HEK293 (cell line): ENCODE results near the gene GPR148.
"Not testable (repeated sequence)": the region's sequence is repeated elsewhere in the genome, so short reads cannot be mapped to it uniquely, and the experiment has no call there.

Experiments
- CTCF ChIA-PET: fragments of 350-600 bp; formaldehyde crosslinking; extraction: SDS; loops from one replicate; lab custom pipeline; 2021; ENCODE audit warnings: antibody characterized with exemption; lab: Yijun Ruan, JAX
- POLR2A ChIA-PET: fragments of 300-600 bp; formaldehyde crosslinking; extraction: SDS; loops from one replicate; lab custom pipeline; 2020; ENCODE audit warnings: antibody characterized with exemption, inconsistent platforms; lab: Yijun Ruan, JAX
- H3K27ac ChIP-seq: fragments of 200-500 bp; sonication (Bioruptor generic); 2 replicates; pipeline ENCODE4 v1.5.1; 2014; ENCODE audit warnings: low read depth, low read length, control low read depth, inconsistent platforms; ENCODE audit errors: extremely low read depth
- H3K36me3 ChIP-seq, 2 experiments: fragments of 200-500 bp in 1 of 2; sonication (Bioruptor generic) in 1 of 2; 1 replicate in 1 of 2; 2 replicates in 1 of 2; pipeline ENCODE4 v1.5.1; 2014 to 2017; ENCODE audit warnings: inconsistent platforms in 2 of 2, low read length in 2 of 2; ENCODE audit not compliant: control insufficient read depth in 2 of 2, insufficient read depth in 1 of 2
- H3K4me1 ChIP-seq: fragments of 200-500 bp; sonication (Bioruptor generic); 2 replicates; pipeline ENCODE4 v1.5.1; 2014; ENCODE audit warnings: mild to moderate bottlenecking, low read length, inconsistent platforms; ENCODE audit not compliant: control insufficient read depth, insufficient read depth
- H3K4me3 ChIP-seq: 2 replicates; pipeline ENCODE4 v1.5.1; 2011; ENCODE audit warnings: low read depth, mild to moderate bottlenecking, control low read depth, low read length, moderate library complexity
- H3K9me3 ChIP-seq: fragments of 200-500 bp; sonication (Bioruptor generic); 2 replicates; pipeline ENCODE4 v1.5.1; 2014; ENCODE audit warnings: low read depth, low read length, inconsistent platforms; ENCODE audit not compliant: control insufficient read depth, insufficient read depth
- GFI1B ChIP-seq: fragments of 450-650 bp; formaldehyde crosslinking; IDR thresholded peaks from 2 replicates; pipeline ENCODE4 v1.5.1; 2016; ENCODE audit warnings: missing biosample characterization, missing genetic modification characterization
- HOXC10 ChIP-seq: sonication (generic); formaldehyde crosslinking; IDR thresholded peaks from 2 replicates; pipeline ENCODE4 v1.8.1; 2023; ENCODE audit warnings: mild to moderate bottlenecking, missing genetic modification reagents
- HOXD13 ChIP-seq: sonication (generic); formaldehyde crosslinking; IDR thresholded peaks from 2 replicates; pipeline ENCODE4 v1.8.0; 2022; ENCODE audit warnings: missing genetic modification reagents, borderline replicate concordance
- INSM2 ChIP-seq: fragments of 450-650 bp; formaldehyde crosslinking; IDR thresholded peaks from 2 replicates; pipeline ENCODE4 v1.5.1; 2016; ENCODE audit warnings: missing biosample characterization, missing genetic modification characterization
- KLF9 ChIP-seq: fragments of 450-650 bp; formaldehyde crosslinking; IDR thresholded peaks from 2 replicates; pipeline ENCODE4 v1.5.1; 2016; ENCODE audit warnings: missing biosample characterization, missing genetic modification characterization, low read depth
- PATZ1 ChIP-seq: fragments of 450-650 bp; formaldehyde crosslinking; IDR thresholded peaks from 2 replicates; pipeline ENCODE4 v1.5.1; 2016; ENCODE audit warnings: missing biosample characterization, missing genetic modification characterization
- WT1 ChIP-seq: fragments of 450-650 bp; formaldehyde crosslinking; IDR thresholded peaks from 2 replicates; pipeline ENCODE4 v1.5.1; 2016; ENCODE audit warnings: missing biosample characterization, missing genetic modification characterization
- YY1 ChIP-seq: fragments of 450-650 bp; formaldehyde crosslinking; IDR thresholded peaks from 2 replicates; pipeline ENCODE4 v1.5.1; 2018; ENCODE audit warnings: missing biosample characterization, missing genetic modification characterization
- ZIC2 ChIP-seq: fragments of 450-650 bp; formaldehyde crosslinking; IDR thresholded peaks from 2 replicates; pipeline ENCODE4 v1.5.1; 2016; ENCODE audit warnings: missing biosample characterization, missing genetic modification characterization
- ZNF112 ChIP-seq: fragments of 450-650 bp; formaldehyde crosslinking; IDR thresholded peaks from 2 replicates; pipeline ENCODE4 v1.5.0; 2017; ENCODE audit warnings: missing biosample characterization, missing genetic modification characterization
- ZNF146 ChIP-seq: fragments of 450-650 bp; formaldehyde crosslinking; IDR thresholded peaks from 2 replicates; pipeline ENCODE4 v1.5.1; 2016; ENCODE audit warnings: missing biosample characterization, missing genetic modification characterization
- ZNF169 ChIP-seq: fragments of 450-650 bp; formaldehyde crosslinking; IDR thresholded peaks from 2 replicates; pipeline ENCODE4 v1.5.1; 2016; ENCODE audit warnings: missing biosample characterization, missing genetic modification characterization
- ZNF221 ChIP-seq: fragments of 450-650 bp; formaldehyde crosslinking; IDR thresholded peaks from 2 replicates; pipeline ENCODE4 v1.5.1; 2017; ENCODE audit warnings: missing biosample characterization, missing genetic modification characterization, borderline replicate concordance
- ZNF26 ChIP-seq: fragments of 450-650 bp; formaldehyde crosslinking; IDR thresholded peaks from 2 replicates; pipeline ENCODE4 v1.5.1; 2016; ENCODE audit warnings: missing biosample characterization, missing genetic modification characterization
- ZNF366 ChIP-seq: fragments of 450-650 bp; formaldehyde crosslinking; conservative IDR thresholded peaks from 2 replicates; pipeline ENCODE4 v1.5.1; 2016; ENCODE audit warnings: missing biosample characterization, missing genetic modification characterization
- ZNF394 ChIP-seq: fragments of 450-650 bp; formaldehyde crosslinking; IDR thresholded peaks from 2 replicates; pipeline ENCODE4 v1.5.1; 2016; ENCODE audit warnings: missing biosample characterization, missing genetic modification characterization, mild to moderate bottlenecking, moderate library complexity, borderline replicate concordance
- ZNF416 ChIP-seq: fragments of 450-650 bp; formaldehyde crosslinking; IDR thresholded peaks from 2 replicates; pipeline ENCODE4 v1.5.1; 2016; ENCODE audit warnings: missing biosample characterization, missing genetic modification characterization
- ZNF423 ChIP-seq: fragments of 450-650 bp; formaldehyde crosslinking; IDR thresholded peaks from 2 replicates; pipeline ENCODE4 v1.5.1; 2016; ENCODE audit warnings: missing biosample characterization, missing genetic modification characterization
- ZNF514 ChIP-seq: fragments of 450-650 bp; formaldehyde crosslinking; IDR thresholded peaks from 2 replicates; pipeline ENCODE4 v1.5.1; 2016; ENCODE audit warnings: missing biosample characterization, missing genetic modification characterization
- ZNF548 ChIP-seq: fragments of 450-650 bp; formaldehyde crosslinking; IDR thresholded peaks from 2 replicates; pipeline ENCODE4 v1.5.1; 2016; ENCODE audit warnings: missing biosample characterization, missing genetic modification characterization
- ZNF549 ChIP-seq: fragments of 450-650 bp; IDR thresholded peaks from 2 replicates; pipeline ENCODE4 v1.5.1; 2018; ENCODE audit warnings: missing biosample characterization, missing genetic modification characterization, mild to moderate bottlenecking, inconsistent platforms, moderate library complexity
- ZNF580 ChIP-seq: fragments of 450-650 bp; formaldehyde crosslinking; IDR thresholded peaks from 2 replicates; pipeline ENCODE4 v1.5.1; 2016; ENCODE audit warnings: missing biosample characterization, missing genetic modification characterization
- ZNF596 ChIP-seq: fragments of 450-650 bp; IDR thresholded peaks from 2 replicates; pipeline ENCODE4 v1.5.0; 2018; ENCODE audit warnings: missing biosample characterization, mild to moderate bottlenecking, missing genetic modification characterization, moderate library complexity
- ZNF600 ChIP-seq: fragments of 450-650 bp; formaldehyde crosslinking; IDR thresholded peaks from 2 replicates; pipeline ENCODE4 v1.5.1; 2016; ENCODE audit warnings: missing biosample characterization, missing genetic modification characterization
- ZSCAN30 ChIP-seq: fragments of 450-650 bp; IDR thresholded peaks from 2 replicates; pipeline ENCODE4 v1.5.1; 2018; ENCODE audit warnings: missing biosample characterization, mild to moderate bottlenecking, missing genetic modification characterization, moderate library complexity
- ZXDB ChIP-seq: fragments of 450-650 bp; formaldehyde crosslinking; IDR thresholded peaks from 2 replicates; pipeline ENCODE4 v1.5.1; 2016; ENCODE audit warnings: missing biosample characterization, missing genetic modification characterization

Gene GPR148

GRCh38 chr2:130729322-130730299 lies 741 bp downstream of the GPR148 start (continued):
- no peak for TF ChIP-seq INSM2 (tag by site-specific recombination)
- no peak for TF ChIP-seq HOXC10 (CRISPR knock-in tag)
- TF ChIP-seq ZNF596 (tag by site-specific recombination), result no peak
- no peak for TF ChIP-seq ZNF549 (tag by site-specific recombination)
- TF ChIP-seq ZNF394 (tag by site-specific recombination), result no peak
- TF ChIP-seq PATZ1 (tag by site-specific recombination), result no peak

GRCh38 chr2:130732257-130732656 lies 3.4 kb downstream of the GPR148 start:
- H3K4me1 ChIP-seq, H3K9me3 ChIP-seq, CTCF ChIA-PET, H3K4me3 ChIP-seq, POLR2A ChIA-PET, H3K36me3 ChIP-seq, H3K27ac ChIP-seq: not testable (repeated sequence)

- Histone ChIP-seq H3K36me3 (no peaks in the 10 kb centered on the region), H3K27ac (no peak overlapping the region), H3K4me3 (no peak overlapping the region), H3K9me3 (no peaks in the 10 kb centered on the region), H3K4me1 (no peaks in the 10 kb centered on the region)
- ChIA-PET POLR2A (no interaction called here), CTCF (no interaction called here)
- TF ChIP-seq HOXD13 (CRISPR knock-in tag), result no peak
- no peak for TF ChIP-seq ZNF423
- peak; percentile 77; the same call in 1 of the 2 replicates for TF ChIP-seq ZNF146 (tag by site-specific recombination)
- TF ChIP-seq ZNF600, result no peak
Observed at GRCh38 chr2:130735200-130735599, 6.3 kb downstream of the GPR148 start.

GRCh38 chr2:130736487-130736886 lies 7.6 kb downstream of the GPR148 start:
- Histone ChIP-seq H3K36me3 (no peaks in the 10 kb centered on the region), H3K4me3 (no peak overlapping the region), H3K27ac (no peak overlapping the region), H3K4me1 (no peaks in the 10 kb centered on the region), H3K9me3 (no peaks in the 10 kb centered on the region)
- ChIA-PET POLR2A (no interaction called here), CTCF (no interaction called here)
- TF ChIP-seq ZNF112 (tag by site-specific recombination) (no peak), GFI1B (no peak), ZNF548 (no peak), ZNF169 (tag by site-specific recombination) (no peak), KLF9 (tag by site-specific recombination) (no peak), ZNF26 (tag by site-specific recombination) (no peak), ZNF416 (tag by site-specific recombination) (no peak), ZSCAN30 (tag by site-specific recombination) (no peak), ZIC2 (tag by site-specific recombination) (no peak), ZXDB (no peak), YY1 (tag by site-specific recombination) (no peak), ZNF580 (tag by site-specific recombination) (no peak), WT1 (tag by site-specific recombination) (no peak), ZNF221 (tag by site-specific recombination) (no peak), ZNF366 (tag by site-specific recombination) (no peak), ZNF514 (tag by site-specific recombination) (no peak)
